SJCRH30 (cell line): ENCODE data around the gene SLC22A12. TPM values are rescaled to one million over a fixed set of nuclear protein-coding genes. Genes with fewer than 3 reads are reported as not detected.
"Not testable (repeated sequence)": the region's sequence is repeated elsewhere in the genome, so short reads cannot be mapped to it uniquely, and the experiment has no call there.

Experiments
- DNase-seq, 2 experiments: peaks; one replicate each; pipeline ENCODE4 v3.0.0-alpha.2; 2015 to 2020
- H3K27ac ChIP-seq: fragments of 250-450 bp; sonication (Bioruptor Pico); 2 replicates; pipeline ENCODE4 v1.5.1; 2020; ENCODE audit warnings: mild to moderate bottlenecking, moderate library complexity
- H3K27me3 ChIP-seq: fragments of 250-450 bp; sonication (Bioruptor Pico); 2 replicates; pipeline ENCODE4 v1.5.1; 2020; ENCODE audit warnings: mild to moderate bottlenecking, moderate library complexity
- H3K36me3 ChIP-seq: fragments of 250-450 bp; sonication (Bioruptor Pico); 2 replicates; pipeline ENCODE4 v1.5.1; 2020; ENCODE audit warnings: mild to moderate bottlenecking, moderate library complexity
- H3K4me1 ChIP-seq: fragments of 250-450 bp; sonication (Bioruptor Pico); 2 replicates; pipeline ENCODE4 v1.5.1; 2020; ENCODE audit warnings: mild to moderate bottlenecking, moderate library complexity
- H3K4me3 ChIP-seq: fragments of 250-450 bp; sonication (Bioruptor Pico); 2 replicates; pipeline ENCODE4 v1.5.1; 2020; ENCODE audit warnings: mild to moderate bottlenecking, moderate library complexity
- H3K9me3 ChIP-seq: fragments of 250-450 bp; sonication (Bioruptor Pico); replicated peaks from 2 replicates; pipeline ENCODE4 v1.5.1; 2020; ENCODE audit warnings: mild to moderate bottlenecking, moderate library complexity
- total RNA-seq: library from RNA; depleted of rRNA; stranded (reverse); fragments of >200 nt; shearing (Covaris generic); gene quantifications from 2 replicates; pipeline ENCODE4 v1.2.3, GENCODE V29; 2014

The SLC22A12 gene
- total RNA-seq, 1 experiment from 2014 or later: not detected

DNA sequence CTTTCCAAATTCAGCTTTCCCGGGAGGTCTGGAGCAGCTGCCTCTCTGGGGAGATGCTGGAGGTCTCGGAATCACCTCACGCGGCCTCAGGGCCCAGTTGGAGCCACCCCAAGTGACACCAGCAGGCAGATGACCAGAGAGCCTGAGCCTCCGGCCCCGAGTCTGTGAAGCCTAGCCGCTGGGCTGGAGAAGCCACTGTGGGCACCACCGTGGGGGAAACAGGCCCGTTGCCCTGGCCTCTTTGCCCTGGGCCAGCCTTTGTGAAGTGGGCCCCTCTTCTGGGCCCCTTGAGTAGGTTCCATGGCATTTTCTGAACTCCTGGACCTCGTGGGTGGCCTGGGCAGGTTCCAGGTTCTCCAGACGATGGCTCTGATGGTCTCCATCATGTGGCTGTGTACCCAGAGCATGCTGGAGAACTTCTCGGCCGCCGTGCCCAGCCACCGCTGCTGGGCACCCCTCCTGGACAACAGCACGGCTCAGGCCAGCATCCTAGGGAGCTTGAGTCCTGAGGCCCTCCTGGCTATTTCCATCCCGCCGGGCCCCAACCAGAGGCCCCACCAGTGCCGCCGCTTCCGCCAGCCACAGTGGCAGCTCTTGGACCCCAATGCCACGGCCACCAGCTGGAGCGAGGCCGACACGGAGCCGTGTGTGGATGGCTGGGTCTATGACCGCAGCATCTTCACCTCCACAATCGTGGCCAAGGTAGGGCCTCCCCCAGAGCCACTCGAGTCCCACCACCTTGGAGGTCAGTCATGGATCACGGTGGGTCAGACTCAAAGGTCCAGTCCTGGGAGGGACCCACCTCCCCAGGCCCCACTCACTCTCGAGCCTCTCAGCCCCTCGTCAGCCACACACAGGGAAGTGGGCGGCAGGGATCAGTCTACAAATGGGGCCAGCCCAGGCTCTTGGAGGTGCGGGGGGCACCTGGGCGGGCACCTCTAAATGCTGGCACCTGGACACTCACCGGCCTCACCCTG, 525 bp downstream of the SLC22A12 start:
- DNase-seq: no peak
- Histone ChIP-seq H3K9me3 (no peaks in the 10 kb centered on the region), H3K27me3 (no peaks in the 10 kb centered on the region), H3K4me1 (no peaks in the 10 kb centered on the region), H3K27ac (no peak overlapping the region), H3K4me3 (no peak overlapping the region), H3K36me3 (no peaks in the 10 kb centered on the region)

DNA sequence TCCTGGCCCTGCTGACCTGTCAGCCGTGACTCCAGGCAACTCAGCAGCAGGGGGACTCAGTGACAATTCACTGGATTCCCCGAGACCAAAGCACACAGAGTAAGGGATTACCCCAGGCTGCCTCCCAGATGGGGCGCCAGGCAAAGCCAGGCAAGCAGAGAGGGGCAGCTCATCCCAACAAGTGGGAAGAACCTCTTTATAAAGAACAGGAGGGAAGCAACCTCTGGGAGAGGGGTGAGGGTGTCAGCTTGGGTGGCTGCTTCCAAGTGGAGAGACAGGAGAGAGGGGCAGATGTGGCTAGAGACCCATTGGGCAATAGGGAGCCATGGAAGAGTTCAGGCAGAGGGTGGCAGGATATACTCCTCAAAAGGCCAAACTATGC, 1.2 kb downstream of the SLC22A12 start:
- DNase-seq: no peak
- Histone ChIP-seq H3K4me3 (no peak overlapping the region), H3K4me1 (no peaks in the 10 kb centered on the region), H3K36me3 (no peaks in the 10 kb centered on the region), H3K9me3 (no peaks in the 10 kb centered on the region), H3K27me3 (no peaks in the 10 kb centered on the region), H3K27ac (no peak overlapping the region)

DNA sequence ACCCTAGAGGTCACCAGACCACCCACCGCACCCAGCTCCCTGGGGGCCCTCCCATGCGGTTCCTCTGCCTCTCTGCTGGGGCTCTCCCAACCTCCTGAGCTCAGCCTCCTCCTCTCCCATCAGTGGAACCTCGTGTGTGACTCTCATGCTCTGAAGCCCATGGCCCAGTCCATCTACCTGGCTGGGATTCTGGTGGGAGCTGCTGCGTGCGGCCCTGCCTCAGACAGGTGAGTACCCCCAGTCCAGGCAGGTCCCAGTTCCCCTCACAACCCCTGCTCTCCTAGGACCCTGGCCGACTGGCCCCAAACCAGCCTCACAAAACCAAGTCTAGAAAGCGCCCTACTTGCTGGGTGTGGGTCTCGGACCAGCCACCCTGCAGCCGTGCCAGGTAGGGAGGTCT, 1.6 kb downstream of the SLC22A12 start:
- Histone ChIP-seq H3K9me3 (no peaks in the 10 kb centered on the region), H3K27ac (no peak overlapping the region), H3K4me3 (no peak overlapping the region), H3K27me3 (no peaks in the 10 kb centered on the region), H3K36me3 (no peaks in the 10 kb centered on the region), H3K4me1 (no peaks in the 10 kb centered on the region)
- no peak for DNase-seq

DNA sequence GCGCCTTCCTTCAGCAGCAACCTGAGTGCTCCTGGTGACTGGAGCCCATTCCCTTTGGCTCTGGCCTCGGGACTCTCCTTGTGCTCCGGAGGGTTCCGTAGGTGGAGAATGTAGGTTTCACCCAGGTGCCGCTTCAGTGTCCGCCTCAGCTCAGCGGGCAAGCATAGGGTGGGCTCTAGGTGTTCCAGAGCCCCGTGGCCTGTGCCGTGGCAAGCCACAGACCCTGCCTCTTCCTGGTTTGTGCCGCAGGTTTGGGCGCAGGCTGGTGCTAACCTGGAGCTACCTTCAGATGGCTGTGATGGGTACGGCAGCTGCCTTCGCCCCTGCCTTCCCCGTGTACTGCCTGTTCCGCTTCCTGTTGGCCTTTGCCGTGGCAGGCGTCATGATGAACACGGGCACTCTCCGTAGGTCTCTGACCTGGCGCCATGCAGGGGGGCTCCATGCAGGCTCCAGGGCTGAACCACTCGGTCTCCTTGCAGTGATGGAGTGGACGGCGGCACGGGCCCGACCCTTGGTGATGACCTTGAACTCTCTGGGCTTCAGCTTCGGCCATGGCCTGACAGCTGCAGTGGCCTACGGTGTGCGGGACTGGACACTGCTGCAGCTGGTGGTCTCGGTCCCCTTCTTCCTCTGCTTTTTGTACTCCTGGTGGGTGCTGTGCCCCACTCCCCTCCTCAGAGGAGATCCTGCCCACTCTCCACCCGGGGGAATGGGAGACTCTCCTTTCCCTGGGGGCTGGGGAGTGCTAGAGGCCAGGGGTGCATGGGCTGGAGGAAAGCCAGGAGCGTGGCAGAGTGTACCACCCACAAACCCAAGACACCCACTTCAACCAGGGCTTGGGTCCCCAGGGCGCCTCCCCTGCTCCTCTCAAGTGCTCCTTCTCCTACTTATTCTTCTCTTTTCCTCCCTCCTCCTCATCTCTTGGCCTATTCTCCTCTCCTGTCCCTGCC, 2.4 kb downstream of the SLC22A12 start:
- H3K4me1 ChIP-seq: no peaks in the 10 kb centered on the region
- H3K36me3 ChIP-seq: no peaks in the 10 kb centered on the region
- no peak for DNase-seq
- H3K9me3 ChIP-seq: no peaks in the 10 kb centered on the region
- no peak overlapping the region for H3K4me3 ChIP-seq
- no peaks in the 10 kb centered on the region for H3K27me3 ChIP-seq
- no peak overlapping the region for H3K27ac ChIP-seq

DNA sequence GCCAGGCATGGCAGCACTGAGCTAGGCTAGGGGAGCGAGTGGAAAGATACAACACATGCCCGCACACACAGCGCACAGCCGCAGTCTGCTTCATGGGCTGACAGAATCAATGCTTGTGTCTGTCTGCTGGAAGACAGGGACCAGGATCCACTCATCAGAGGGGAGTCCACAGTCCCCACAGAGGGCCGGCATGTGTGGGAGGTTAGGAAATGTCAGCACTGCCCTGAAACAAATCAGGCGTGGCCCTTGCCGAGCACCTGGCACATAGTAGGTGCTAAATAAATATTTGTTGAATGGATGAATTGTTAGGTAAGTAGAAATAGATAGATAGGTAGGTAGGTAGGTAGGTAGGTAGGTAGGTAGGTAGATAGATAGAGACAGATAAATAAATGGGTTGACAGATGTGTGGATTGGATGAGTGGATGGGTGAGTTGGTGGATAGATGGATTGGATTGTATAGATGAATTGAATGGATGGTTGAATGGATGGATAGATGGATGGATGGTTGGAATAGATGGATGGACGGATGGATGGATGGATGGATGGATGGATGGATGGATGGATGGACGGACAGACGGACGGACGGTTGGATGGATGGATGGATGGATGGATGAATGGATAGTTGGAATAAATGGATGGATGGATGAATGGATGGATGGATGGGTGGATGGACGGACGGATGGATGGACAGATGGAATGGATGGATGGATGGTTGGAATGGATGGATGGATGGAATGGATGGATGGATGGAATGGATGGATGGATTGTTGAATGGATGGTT, 3.3 kb downstream of the SLC22A12 start:
- no peak overlapping the region for H3K4me3 ChIP-seq
- H3K36me3 ChIP-seq: no peaks in the 10 kb centered on the region
- no peak overlapping the region for H3K27ac ChIP-seq
- no peaks in the 10 kb centered on the region for H3K27me3 ChIP-seq
- no peaks in the 10 kb centered on the region for H3K9me3 ChIP-seq
- H3K4me1 ChIP-seq: no peaks in the 10 kb centered on the region
- no peak for DNase-seq

DNA sequence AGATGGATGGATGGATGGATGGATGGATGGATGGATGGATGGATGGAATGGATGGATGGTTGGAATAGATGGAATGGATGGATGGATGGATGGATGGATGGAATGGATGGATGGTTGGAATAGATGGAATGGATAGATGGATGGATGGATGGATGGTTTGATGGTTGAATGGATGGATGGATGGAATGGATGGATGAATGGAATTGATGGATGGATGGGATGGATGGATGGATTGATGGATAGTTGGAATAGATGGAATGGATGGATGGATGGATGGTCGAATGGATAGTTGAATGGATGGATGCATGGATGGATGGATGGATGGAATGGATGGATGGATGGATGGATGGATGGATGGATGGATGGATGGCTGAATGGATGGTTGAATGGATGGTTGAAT, 4.9 kb downstream of the SLC22A12 start:
- DNase-seq, H3K27ac ChIP-seq, H3K36me3 ChIP-seq, H3K4me1 ChIP-seq, H3K9me3 ChIP-seq, H3K27me3 ChIP-seq, H3K4me3 ChIP-seq: not testable (repeated sequence)

DNA sequence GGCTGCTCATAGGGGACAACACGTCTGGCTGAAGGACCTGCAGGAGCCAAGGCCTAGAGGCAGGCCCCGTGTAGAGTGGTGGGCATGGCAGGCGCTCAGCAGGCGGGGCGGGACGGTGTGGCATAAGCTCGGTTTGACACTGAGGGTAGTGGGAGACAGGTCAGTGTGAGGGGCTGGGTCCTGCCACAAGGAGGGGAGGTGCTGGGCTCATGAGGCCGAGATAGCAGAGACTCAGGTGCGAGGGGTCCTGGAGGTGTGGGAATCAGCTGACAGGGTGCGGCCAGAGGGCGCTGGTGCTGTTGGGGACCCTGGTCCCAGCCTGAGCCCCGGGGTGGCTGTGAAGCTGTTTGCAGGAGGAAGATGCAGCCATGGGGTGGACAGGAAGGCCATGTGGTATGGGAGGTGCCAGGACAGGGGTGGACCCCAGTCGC, 6.7 kb downstream of the SLC22A12 start:
- Histone ChIP-seq H3K36me3 (no peaks in the 10 kb centered on the region), H3K9me3 (no peaks in the 10 kb centered on the region), H3K4me3 (no peak overlapping the region), H3K27me3 (no peaks in the 10 kb centered on the region), H3K27ac (no peak overlapping the region), H3K4me1 (no peaks in the 10 kb centered on the region)
- no peak for DNase-seq

DNA sequence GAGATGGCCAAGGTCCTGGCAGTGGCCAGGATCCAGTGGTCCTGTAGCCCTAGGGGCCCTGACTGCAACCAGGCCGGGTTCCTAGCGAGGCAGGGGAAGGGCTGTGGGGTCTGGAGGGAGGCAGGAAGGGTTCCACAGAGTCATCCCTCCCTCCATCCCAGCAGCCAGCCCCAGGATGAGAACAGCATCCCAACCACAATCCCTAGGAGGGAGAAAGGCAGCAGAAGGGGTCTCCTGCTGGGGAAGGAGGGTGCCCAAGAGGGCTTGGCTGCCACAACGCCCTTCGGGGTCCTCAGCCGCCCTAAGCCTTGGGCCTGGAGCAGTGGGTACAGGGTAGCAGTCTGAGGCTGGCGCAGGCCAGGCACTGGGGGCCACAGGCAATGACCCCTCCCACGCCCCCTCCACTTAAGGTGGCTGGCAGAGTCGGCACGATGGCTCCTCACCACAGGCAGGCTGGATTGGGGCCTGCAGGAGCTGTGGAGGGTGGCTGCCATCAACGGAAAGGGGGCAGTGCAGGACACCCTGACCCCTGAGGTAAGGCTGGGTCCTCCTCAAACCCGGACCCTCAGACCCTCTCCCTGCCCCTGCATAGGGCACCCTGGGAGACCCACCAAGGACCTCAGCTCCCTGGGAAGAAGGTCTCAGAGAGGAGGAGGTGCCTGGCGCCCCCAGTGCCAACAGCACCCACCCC, 7.2 kb downstream of the SLC22A12 start:
- no peaks in the 10 kb centered on the region for H3K4me1 ChIP-seq
- no peaks in the 10 kb centered on the region for H3K9me3 ChIP-seq
- H3K36me3 ChIP-seq: no peaks in the 10 kb centered on the region
- DNase-seq: no peak
- no peak overlapping the region for H3K27ac ChIP-seq
- H3K4me3 ChIP-seq: no peak overlapping the region
- no peaks in the 10 kb centered on the region for H3K27me3 ChIP-seq

DNA sequence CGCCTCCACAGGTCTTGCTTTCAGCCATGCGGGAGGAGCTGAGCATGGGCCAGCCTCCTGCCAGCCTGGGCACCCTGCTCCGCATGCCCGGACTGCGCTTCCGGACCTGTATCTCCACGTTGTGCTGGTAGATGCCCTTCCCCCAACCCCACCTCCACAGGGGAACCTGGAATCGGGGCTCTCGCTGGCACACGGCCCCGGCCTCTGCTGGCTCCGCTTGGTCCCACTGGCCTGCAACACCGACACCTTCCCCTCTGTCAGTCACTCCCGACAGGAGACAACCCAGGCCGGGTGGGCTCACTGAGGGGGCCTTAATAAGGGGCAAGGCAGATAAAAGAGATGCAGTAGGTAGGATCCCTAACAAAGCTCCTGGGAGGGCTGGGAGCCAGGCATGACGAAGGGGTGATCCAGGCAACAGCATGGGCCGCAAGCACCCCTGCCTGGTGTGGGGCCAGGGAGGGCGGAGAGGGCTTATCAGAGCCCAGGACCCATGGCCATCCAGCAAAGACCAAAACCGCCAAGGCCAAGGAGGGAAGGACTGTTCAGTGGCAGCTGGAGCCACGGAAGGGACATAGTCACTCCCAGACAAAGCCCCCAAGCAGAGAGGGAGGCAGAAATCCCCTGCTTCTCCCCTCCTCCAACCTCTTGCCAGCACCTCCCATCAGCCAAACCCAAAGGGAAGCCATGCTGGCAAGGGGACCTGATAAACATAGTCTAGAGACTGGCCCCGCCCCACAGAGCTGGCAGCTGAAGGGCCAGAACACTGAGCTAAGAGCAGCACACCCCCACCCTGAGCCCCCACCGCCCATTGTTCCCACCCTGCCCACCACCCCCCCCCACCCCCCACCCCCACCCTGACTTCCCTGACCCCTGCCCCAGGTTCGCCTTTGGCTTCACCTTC, 8.0 kb downstream of the SLC22A12 start:
- DNase-seq: no peak
- H3K27me3 ChIP-seq: peaks cover 2% of the 10 kb centered on the region; the same call in 1 of the 2 replicates
- H3K4me3 ChIP-seq: no peak overlapping the region
- H3K9me3 ChIP-seq: no peaks in the 10 kb centered on the region
- no peaks in the 10 kb centered on the region for H3K36me3 ChIP-seq
- no peaks in the 10 kb centered on the region for H3K4me1 ChIP-seq
- no peak overlapping the region for H3K27ac ChIP-seq

DNA sequence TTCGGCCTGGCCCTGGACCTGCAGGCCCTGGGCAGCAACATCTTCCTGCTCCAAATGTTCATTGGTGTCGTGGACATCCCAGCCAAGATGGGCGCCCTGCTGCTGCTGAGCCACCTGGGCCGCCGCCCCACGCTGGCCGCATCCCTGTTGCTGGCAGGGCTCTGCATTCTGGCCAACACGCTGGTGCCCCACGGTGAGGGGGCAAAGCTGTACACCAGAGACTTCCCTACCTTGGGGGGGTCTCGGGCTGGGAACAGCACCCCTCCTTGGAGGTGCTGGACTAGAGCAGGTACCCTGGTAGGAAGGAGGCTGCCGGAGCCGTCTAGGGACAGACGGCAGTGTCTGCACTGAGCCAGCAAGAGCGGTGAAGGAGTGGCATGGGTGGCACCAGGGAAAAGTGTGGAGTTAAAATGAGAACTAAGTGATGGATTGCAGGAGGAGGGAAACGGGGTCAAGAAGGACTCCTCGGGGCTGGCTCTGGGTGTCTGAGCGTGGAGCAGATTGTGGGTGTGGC, 8.7 kb downstream of the SLC22A12 start:
- Histone ChIP-seq H3K9me3 (no peaks in the 10 kb centered on the region), H3K4me3 (no peak overlapping the region), H3K27ac (no peak overlapping the region), H3K36me3 (no peaks in the 10 kb centered on the region), H3K27me3 (peaks cover 5% of the 10 kb centered on the region; the same call in 1 of the 2 replicates), H3K4me1 (no peaks in the 10 kb centered on the region)
- no peak for DNase-seq

DNA sequence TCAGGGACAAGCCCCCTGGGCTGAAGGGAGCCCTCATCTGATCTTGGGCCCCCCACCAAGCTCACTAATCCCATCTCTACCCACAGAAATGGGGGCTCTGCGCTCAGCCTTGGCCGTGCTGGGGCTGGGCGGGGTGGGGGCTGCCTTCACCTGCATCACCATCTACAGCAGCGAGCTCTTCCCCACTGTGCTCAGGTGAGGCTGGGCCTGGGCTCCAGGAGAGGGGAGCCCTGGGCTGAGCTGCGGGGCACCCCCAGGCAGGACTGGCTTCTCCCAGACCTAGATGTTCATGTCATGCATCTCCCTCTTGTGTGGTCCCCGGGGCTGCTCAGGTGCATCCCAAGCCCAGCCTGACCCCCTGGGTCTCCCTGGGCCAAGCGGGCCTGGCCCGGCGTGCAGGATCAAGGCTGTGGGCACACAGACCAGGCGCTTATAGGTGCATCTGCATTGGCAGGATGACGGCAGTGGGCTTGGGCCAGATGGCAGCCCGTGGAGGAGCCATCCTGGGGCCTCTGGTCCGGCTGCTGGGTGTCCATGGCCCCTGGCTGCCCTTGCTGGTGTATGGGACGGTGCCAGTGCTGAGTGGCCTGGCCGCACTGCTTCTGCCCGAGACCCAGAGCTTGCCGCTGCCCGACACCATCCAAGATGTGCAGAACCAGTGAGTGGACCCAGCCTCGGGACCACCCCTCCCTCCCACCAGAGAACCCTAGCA, 9.4 kb downstream of the SLC22A12 start:
- H3K4me3 ChIP-seq: no peak overlapping the region
- no peak for DNase-seq
- H3K4me1 ChIP-seq: no peaks in the 10 kb centered on the region
- H3K27ac ChIP-seq: no peak overlapping the region
- peaks cover 5% of the 10 kb centered on the region; the same call in 1 of the 2 replicates for H3K27me3 ChIP-seq
- no peaks in the 10 kb centered on the region for H3K9me3 ChIP-seq
- no peaks in the 10 kb centered on the region for H3K36me3 ChIP-seq

DNA sequence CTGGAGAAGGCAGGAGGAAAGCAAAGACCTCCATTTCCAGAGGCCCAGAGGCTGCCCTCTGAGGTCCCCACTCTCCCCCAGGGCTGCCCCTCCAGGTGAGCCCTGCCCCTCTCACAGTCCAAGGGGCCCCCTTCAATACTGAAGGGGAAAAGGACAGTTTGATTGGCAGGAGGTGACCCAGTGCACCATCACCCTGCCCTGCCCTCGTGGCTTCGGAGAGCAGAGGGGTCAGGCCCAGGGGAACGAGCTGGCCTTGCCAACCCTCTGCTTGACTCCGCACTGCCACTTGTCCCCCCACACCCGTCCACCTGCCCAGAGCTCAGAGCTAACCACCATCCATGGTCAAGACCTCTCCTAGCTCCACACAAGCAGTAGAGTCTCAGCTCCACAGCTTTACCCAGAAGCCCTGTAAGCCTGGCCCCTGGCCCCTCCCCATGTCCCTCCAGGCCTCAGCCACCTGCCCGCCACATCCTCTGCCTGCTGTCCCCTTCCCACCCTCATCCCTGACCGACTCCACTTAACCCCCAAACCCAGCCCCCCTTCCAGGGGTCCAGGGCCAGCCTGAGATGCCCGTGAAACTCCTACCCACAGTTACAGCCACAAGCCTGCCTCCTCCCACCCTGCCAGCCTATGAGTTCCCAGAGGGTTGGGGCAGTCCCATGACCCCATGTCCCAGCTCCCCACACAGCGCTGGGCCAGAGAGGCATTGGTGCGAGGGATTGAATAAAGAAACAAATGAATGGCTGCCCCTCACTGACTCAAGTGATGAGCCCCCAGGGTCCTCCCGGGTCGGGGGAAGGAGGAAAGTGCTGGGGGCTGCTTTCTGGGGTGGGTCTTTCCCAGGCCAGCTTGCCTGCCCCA, 10.8 kb downstream of the SLC22A12 start:
- Histone ChIP-seq H3K27me3 (peaks cover 5% of the 10 kb centered on the region; the same call in 1 of the 2 replicates), H3K9me3 (no peaks in the 10 kb centered on the region), H3K36me3 (no peaks in the 10 kb centered on the region), H3K27ac (no peak overlapping the region), H3K4me3 (no peak overlapping the region), H3K4me1 (no peaks in the 10 kb centered on the region)
- no peak for DNase-seq
